DMS53 (cell line): ENCODE measurements around the gene RAB3IL1.
A peak's percentile ranks its signal among the peaks of the same experiment; 100 is the strongest.

Experiments
- DNase-seq: peaks from one replicate; lab custom pipeline; 2025; lab: John Stamatoyannopoulos, UW

RAB3IL1 gene

GRCh38 chr11:61905067-61905696 lies 12.2 kb downstream of the RAB3IL1 start:
- no peak for DNase-seq

DNA sequence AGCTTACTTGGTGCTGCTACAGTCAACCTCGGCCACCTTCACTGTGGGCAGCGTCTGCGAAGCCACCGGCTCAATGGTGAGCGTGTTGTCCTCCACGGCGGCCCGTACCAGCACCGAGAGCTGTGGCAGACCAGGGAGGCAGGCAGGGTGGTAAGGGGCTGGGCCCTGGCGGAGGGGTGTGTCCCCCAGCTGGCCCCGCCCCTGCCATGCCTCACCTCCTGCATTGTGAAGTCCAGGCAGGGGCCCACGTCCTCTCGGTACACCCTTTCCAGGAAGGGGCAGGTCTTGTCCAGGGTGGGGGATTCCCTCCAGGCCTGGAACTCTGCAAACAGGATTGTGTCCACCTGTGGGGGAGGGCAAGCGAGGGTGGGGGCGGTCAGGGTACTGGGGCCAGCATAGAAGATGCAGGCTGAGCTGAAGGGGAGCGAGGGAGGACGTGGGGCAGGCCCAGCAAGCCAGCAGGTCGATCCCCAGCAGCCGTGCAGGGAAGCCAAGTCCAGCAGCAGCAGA lies 12.8 kb downstream of the RAB3IL1 start:
- DNase-seq: peak; percentile 51

- DNase-seq: no peak
Measured at GRCh38 chr11:61903845-61904244, 13.5 kb downstream of the RAB3IL1 start.

DNA sequence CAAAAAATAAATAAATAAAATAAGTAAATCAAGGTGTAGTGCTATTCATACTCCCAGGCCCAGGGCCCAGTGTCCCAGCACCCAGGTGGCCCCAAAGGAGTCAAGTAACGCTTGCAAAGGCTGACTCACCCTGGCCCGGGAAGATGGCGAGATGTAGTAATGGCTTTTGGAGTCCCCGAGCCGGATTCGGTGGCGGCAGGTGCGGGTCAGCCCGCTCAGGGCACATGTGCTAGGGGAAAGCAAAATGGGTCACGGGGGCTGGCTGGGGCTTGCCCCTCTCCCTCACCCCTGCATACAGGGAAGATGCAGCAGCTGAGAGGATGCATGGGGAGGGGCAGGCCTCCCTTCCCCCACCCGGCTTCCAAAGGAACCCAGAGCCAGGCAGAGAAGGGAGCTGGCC lies 15.1 kb downstream of the RAB3IL1 start:
- no peak for DNase-seq

GRCh38 chr11:61901397-61901796 lies 16.0 kb downstream of the RAB3IL1 start:
- peak; percentile 21 for DNase-seq

GRCh38 chr11:61900251-61900650 lies 17.1 kb downstream of the RAB3IL1 start:
- DNase-seq: no peak

GRCh38 chr11:61899146-61899841 lies 18.1 kb downstream of the RAB3IL1 start:
- DNase-seq: peak; percentile 83

GRCh38 chr11:61898247-61898582 lies 19.2 kb downstream of the RAB3IL1 start:
- DNase-seq: no peak

DNA sequence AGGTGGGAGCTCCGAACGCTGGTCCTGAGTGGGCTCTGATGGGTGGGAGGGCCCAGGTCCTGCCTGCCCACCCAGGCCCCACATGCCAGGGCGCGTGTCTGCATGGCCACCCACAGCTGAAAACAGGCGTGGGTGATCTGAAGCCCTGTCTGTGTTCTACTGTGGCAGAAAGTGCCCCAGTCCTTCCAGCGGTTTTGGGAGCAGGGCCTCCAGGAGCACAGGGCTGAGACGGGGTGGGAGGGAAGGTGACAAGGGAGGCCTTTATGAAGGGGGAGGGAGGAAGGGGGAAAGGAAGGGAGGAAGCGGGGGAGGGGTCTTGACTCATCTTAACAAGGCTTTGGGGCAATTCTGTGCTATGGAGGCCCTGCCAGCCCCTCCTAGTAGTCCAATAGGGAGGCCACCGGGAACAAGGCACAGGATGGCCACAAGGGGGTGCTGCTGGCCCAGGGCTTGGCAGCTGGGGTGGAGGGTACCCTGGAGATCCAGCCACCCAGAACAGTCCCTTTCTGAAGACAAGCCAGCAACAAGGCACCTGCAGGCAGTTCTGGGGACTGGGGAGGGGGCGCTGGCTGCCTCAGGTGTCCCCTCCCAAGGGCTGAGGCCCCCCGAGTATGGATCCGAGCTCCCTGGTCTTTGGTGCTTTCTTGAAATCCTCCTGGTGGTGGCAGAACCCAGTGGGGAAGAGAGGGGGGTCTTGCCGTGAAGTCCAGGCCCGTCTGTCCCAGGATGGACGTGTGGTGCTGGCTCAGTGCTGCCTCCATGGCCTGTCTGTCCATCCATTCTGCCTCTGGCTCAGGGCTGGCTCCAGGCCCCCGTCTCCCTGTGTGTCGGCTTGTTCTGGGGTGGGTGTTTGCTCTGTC lies 19.7 kb downstream of the RAB3IL1 start:
- DNase-seq: peak; percentile 82

- no peak for DNase-seq
Measured at GRCh38 chr11:61896665-61897386, 20.5 kb downstream of the RAB3IL1 start.

DNA sequence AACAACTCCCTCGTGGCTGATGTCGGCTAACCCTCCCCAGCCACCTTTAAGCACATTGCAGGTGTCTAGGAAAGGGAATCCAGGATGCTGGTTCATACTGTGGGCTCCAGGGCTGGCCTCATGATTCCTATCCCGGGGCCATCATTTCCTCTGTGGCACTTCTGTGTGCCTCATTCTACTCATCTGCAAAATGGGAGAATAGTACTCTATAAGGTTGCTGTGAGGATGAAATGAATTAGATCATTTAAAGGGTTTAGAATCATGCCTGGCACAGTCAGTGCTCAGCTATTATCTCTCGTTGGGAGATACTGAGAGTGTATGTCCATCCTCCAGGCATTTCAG lies 21.7 kb downstream of the RAB3IL1 start:
- DNase-seq: no peak

- DNase-seq: no peak
Measured at GRCh38 chr11:61895046-61895717, 22.2 kb downstream of the RAB3IL1 start.

GRCh38 chr11:61893981-61894380 lies 23.4 kb downstream of the RAB3IL1 start:
- no peak for DNase-seq

GRCh38 chr11:61892085-61892370 lies 25.3 kb downstream of the RAB3IL1 start:
- peak; percentile 68 for DNase-seq

GRCh38 chr11:61891331-61892084 lies 25.9 kb downstream of the RAB3IL1 start, which contains the start of gene FADS3:
TSS of gene FADS3 (minus strand) at chr11:61891545. CDS start at chr11:61891381, 164 bp downstream.
- peak; percentile 97 for DNase-seq

GRCh38 chr11:61890529-61891330 lies 26.6 kb downstream of the RAB3IL1 start:
- DNase-seq: peak; percentile 80

DNA sequence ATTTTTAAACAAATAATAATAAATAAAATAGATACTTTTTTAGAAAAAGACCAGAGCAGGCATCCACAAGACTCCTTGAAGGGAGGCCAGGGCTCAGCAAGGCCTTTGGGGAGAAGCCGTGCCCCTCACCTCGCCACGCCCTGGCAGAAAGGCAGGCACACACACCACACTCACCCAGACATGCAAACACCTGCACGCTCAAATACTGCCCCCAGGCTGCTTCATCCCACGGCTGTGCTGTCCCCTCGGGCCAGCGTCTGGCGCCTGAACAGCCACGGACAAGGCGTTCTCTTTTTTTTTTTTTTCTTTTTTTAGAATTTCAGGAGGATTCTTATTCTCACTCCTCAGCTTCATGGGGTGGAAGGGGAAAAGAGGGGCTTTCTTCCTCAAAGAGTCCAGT lies 27.5 kb downstream of the RAB3IL1 start:
- no peak for DNase-seq

DNA sequence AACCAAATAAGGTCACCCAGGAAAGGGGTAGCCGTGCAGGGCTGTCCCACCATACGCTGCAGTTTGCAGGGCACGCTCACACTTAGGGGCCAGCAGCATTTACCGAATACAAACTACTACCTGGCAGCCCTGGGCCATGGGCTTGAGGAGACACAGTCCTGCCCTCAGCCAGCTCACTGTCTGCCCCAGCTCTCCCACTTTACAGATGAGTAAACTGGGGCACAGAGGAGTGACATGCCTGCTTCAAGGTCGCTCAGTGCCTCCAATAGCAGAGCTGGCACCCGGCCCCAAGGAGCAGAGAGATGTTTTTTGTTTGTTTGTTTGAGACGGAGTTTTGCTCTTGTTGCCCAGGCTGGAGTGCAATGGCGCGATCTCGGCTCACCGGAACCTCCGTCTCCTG lies 28.8 kb downstream of the RAB3IL1 start:
- no peak for DNase-seq

DNA sequence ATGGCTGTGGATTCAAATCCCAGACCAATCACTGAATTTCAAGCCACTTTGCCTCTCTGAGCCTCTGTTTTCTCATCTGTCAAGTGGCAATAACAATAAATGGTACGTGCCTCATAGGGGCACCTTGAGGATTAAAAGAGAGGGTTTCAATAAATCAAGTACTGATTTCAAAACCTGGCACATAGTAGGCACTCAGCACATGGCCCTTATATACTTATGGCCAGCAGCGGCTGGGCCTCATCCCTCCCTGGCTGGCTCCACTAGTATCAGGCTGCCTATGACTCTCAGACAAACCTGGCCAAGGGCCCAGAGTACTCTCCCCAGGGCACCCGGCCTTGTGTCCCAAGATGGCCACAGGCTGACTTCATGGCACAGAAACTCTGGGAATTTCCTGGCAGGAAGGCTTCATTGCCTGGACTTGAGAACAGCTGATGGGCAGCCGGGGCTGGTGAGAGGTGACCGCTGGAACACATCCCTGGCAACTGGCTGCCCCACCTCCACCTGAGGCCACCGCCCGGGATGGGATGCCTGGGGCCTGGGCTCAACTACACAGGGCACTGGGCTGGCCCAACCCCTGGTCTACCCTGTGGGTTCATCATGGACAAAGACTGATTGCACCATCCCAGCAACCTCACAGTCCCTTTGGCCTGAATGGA lies 29.4 kb downstream of the RAB3IL1 start:
- no peak for DNase-seq

- DNase-seq: no peak
Measured at GRCh38 chr11:61886643-61887042, 30.7 kb downstream of the RAB3IL1 start.
